PC-9 (cell line): Measurements from ENCODE around the gene GADD45A. TPM values are rescaled to one million over a fixed set of nuclear protein-coding genes. Genes with fewer than 3 reads are reported as not detected.

Experiments used
- BruUV-seq: library from RNA; stranded (reverse); fragments of 400-500 nt; replicated peaks from 2 replicates; lab custom pipeline; 2021; lab: Mats Ljungman, UMichigan
- CTCF ChIA-PET: fragments of 300-600 bp; sonication (Branson Sonifier 250); formaldehyde crosslinking; loops from one replicate; lab custom pipeline; 2022; ENCODE audit warnings: antibody characterized with exemption; lab: Charles Lee
- POLR2A ChIA-PET: fragments of 300-600 bp; sonication (Branson Sonifier 250); formaldehyde crosslinking; loops from one replicate; lab custom pipeline; 2022; ENCODE audit warnings: antibody characterized with exemption; ENCODE audit not compliant: unreplicated experiment; lab: Charles Lee
- DNase-seq, 2 experiments: peaks; one replicate each; pipeline versions ENCODE4 v3.0.0 to v3.0.0-alpha.2; 2015 to 2022; ENCODE audit warnings: mixed read lengths in 1 of 2
- H2AFZ ChIP-seq: fragments of 200-600 bp; sonication (generic); 2 replicates; pipeline ENCODE4 v1.8.1; 2017; ENCODE audit warnings: antibody characterized with exemption
- H3F3A ChIP-seq: fragments of 200-600 bp; sonication (generic); 2 replicates; pipeline ENCODE4 v1.8.1; 2017; ENCODE audit warnings: antibody characterized with exemption, mild to moderate bottlenecking, low read depth; ENCODE audit not compliant: insufficient read depth
- H3K27ac ChIP-seq: fragments of 200-600 bp; sonication (generic); 2 replicates; pipeline ENCODE4 v1.6.1; 2016; ENCODE audit warnings: mixed run types
- H3K27me3 ChIP-seq: fragments of 200-600 bp; sonication (generic); 2 replicates; pipeline ENCODE4 v1.6.1; 2016; ENCODE audit warnings: low read depth, mixed run types; ENCODE audit not compliant: insufficient read depth
- H3K36me3 ChIP-seq: fragments of 200-600 bp; sonication (generic); 2 replicates; pipeline ENCODE4 v1.6.1; 2016; ENCODE audit warnings: low read depth, mixed run types
- H3K4me1 ChIP-seq: fragments of 200-600 bp; sonication (generic); replicated peaks from 2 replicates; pipeline ENCODE4 v1.6.1; 2016; ENCODE audit warnings: mixed run types; ENCODE audit not compliant: insufficient read depth
- H3K4me2 ChIP-seq: fragments of 200-600 bp; sonication (generic); 2 replicates; pipeline ENCODE4 v1.6.1; 2017; ENCODE audit warnings: mixed run types
- H3K4me3 ChIP-seq: fragments of 200-600 bp; sonication (generic); 2 replicates; pipeline ENCODE4 v1.6.1; 2016; ENCODE audit warnings: mixed run types
- H3K79me2 ChIP-seq: fragments of 200-600 bp; sonication (generic); 2 replicates; pipeline ENCODE4 v1.6.1; 2017; ENCODE audit warnings: low read depth, mixed run types
- H3K9me2 ChIP-seq: fragments of 200-600 bp; sonication (generic); 2 replicates; pipeline ENCODE4 v1.8.1; 2017; ENCODE audit warnings: mild to moderate bottlenecking; ENCODE audit not compliant: insufficient read depth
- H3K9me3 ChIP-seq: fragments of 200-600 bp; sonication (generic); 2 replicates; pipeline ENCODE4 v1.8.1; 2016; ENCODE audit warnings: low read depth; ENCODE audit not compliant: insufficient read depth
- H4K20me1 ChIP-seq: fragments of 200-600 bp; sonication (generic); 2 replicates; pipeline ENCODE4 v1.8.1; 2017; ENCODE audit not compliant: insufficient read depth
- CTCF ChIP-seq: fragments of 200-600 bp; sonication (generic); conservative IDR thresholded peaks from 2 replicates; pipeline ENCODE4 v1.6.1; 2017; ENCODE audit warnings: mixed run types, antibody characterized with exemption, mild to moderate bottlenecking, moderate library complexity
- EZH2 ChIP-seq: fragments of 200-600 bp; sonication (generic); IDR thresholded peaks from 2 replicates; pipeline ENCODE4 v1.8.0; 2017; ENCODE audit warnings: antibody characterized with exemption, low read depth
- intact Hi-C: fragments of 100-400 bp; cut with micrococcal nuclease; formaldehyde crosslinking; loops from one replicate; pipeline ENCODE4 v1.10.0; 2022; ENCODE audit not compliant: unreplicated experiment
- total RNA-seq: library from RNA; stranded (reverse); gene quantifications from 2 replicates; pipeline ENCODE4 v1.2.3, GENCODE V29; 2021

Gene GADD45A
- total RNA-seq, 1 experiment from 2014 or later = 63.6 TPM

- ChIA-PET CTCF (no interaction called here), POLR2A (interaction anchor here (0.6 kb wide), 1 partner anchor 74 kb away, joined by 11 read pairs; no protein-coding TSS in a partner anchor)
- no peak overlapping the region for H3K27ac ChIP-seq
- no peaks in the 10 kb centered on the region for H3K36me3 ChIP-seq
- H3K9me2 ChIP-seq = no peaks in the 10 kb centered on the region
- no peak for TF ChIP-seq EZH2
- no peak for TF ChIP-seq CTCF
- no peaks in the 10 kb centered on the region for H3K9me3 ChIP-seq
- peaks cover 35% of the 10 kb centered on the region for H3K4me1 ChIP-seq
- H3K4me3 ChIP-seq = no peak overlapping the region
- no peaks in the 10 kb centered on the region for H3K79me2 ChIP-seq
- peaks cover 14% of the 10 kb centered on the region for H3F3A ChIP-seq
- no TSS peak for BruUV-seq
- no peak for DNase-seq
- H4K20me1 ChIP-seq = no peaks in the 10 kb centered on the region
- H2AFZ ChIP-seq = no peak overlapping the region
- intact Hi-C loops = no loop called here
- H3K27me3 ChIP-seq = no peaks in the 10 kb centered on the region
- no peak overlapping the region for H3K4me2 ChIP-seq
These were observed 36.2 kb upstream of the GADD45A start for GRCh38 chr1:67648582-67649326.

GRCh38 chr1:67650061-67650460 is 34.9 kb upstream of the GADD45A start:
- no TSS peak for BruUV-seq
- H3K9me2 ChIP-seq = 0 out of 2 replicates have a peak, but pooled peaks cover 4% of the 10 kb centered on the region
- ChIA-PET CTCF (interaction anchor here (0.7 kb wide), 2 partner anchors 72 to 150 kb away, joined by 6 to 8 read pairs; no protein-coding TSS in a partner anchor), POLR2A (no interaction called here)
- TF ChIP-seq EZH2 = no peak
- TF ChIP-seq CTCF = no peak
- H3K79me2 ChIP-seq = no peaks in the 10 kb centered on the region
- H3F3A ChIP-seq = peaks cover 14% of the 10 kb centered on the region
- intact Hi-C loops = no loop called here
- DNase-seq = no peak
- no peak overlapping the region for H3K27ac ChIP-seq
- no peak overlapping the region for H3K4me2 ChIP-seq
- H3K9me3 ChIP-seq = no peaks in the 10 kb centered on the region
- no peaks in the 10 kb centered on the region for H3K27me3 ChIP-seq
- H3K4me3 ChIP-seq = no peak overlapping the region
- H3K4me1 ChIP-seq = peaks cover 35% of the 10 kb centered on the region
- no peaks in the 10 kb centered on the region for H3K36me3 ChIP-seq
- H4K20me1 ChIP-seq = no peaks in the 10 kb centered on the region
- no peak overlapping the region for H2AFZ ChIP-seq

GRCh38 chr1:67651031-67651430 is 34.0 kb upstream of the GADD45A start:
- no peaks in the 10 kb centered on the region for H4K20me1 ChIP-seq
- H3K9me3 ChIP-seq = no peaks in the 10 kb centered on the region
- H3K27ac ChIP-seq = no peak overlapping the region
- BruUV-seq = no TSS peak
- TF ChIP-seq CTCF = no peak
- peaks cover 9% of the 10 kb centered on the region for H3F3A ChIP-seq
- no peak for DNase-seq
- intact Hi-C loops = no loop called here
- no peak overlapping the region for H2AFZ ChIP-seq
- no peaks in the 10 kb centered on the region for H3K27me3 ChIP-seq
- no peaks in the 10 kb centered on the region for H3K36me3 ChIP-seq
- no peak overlapping the region for H3K4me3 ChIP-seq
- H3K4me1 ChIP-seq = peaks cover 33% of the 10 kb centered on the region
- H3K4me2 ChIP-seq = no peak overlapping the region
- ChIA-PET CTCF (interaction anchor here (0.7 kb wide), 1 partner anchor 91 kb away, joined by 3 read pairs; no protein-coding TSS in a partner anchor), POLR2A (interaction anchor here (0.6 kb wide), 1 partner anchor 27 kb away, joined by 6 read pairs; no protein-coding TSS in a partner anchor)
- no peaks in the 10 kb centered on the region for H3K79me2 ChIP-seq
- 0 out of 2 replicates have a peak, but pooled peaks cover 4% of the 10 kb centered on the region for H3K9me2 ChIP-seq
